ENCODE results near the gene TBC1D1. TPM values are rescaled to one million over a fixed set of nuclear protein-coding genes. Genes with fewer than 3 reads are reported as not detected.
A peak's percentile ranks its signal among the peaks of the same experiment; 100 is the strongest.

The TBC1D1 gene
- 42.6 and 54.0 TPM in 2 replicates for total RNA-seq (2021)
- percentile 59 among the genes with signal in this experiment for Bru-seq, nascent RNA
- BruChase-seq, experiment 1, labeled RNA remaining after a 2-hour chase: percentile 49 among the genes with signal in this experiment
- BruChase-seq, experiment 2, labeled RNA remaining after a 6-hour chase: percentile 48 among the genes with signal in this experiment
- long read RNA-seq, partial matches to known transcripts: 31 of 58 reads
- long read RNA-seq, other reads (novel, unspliced or antisense): 27 of 58 reads

- Histone ChIP-seq H3K4me3 (ENCODE audit: low read depth, low read length, poor library complexity, severe bottlenecking) (peak within 1 kb of the TSS; percentile 59), H3K27me3 (replicated peaks; ENCODE audit: insufficient read depth, low read depth, low read length, poor library complexity) (peaks cover 62% of the 10 kb centered on the region), H3K36me3 (ENCODE audit: insufficient read depth, low read length, poor library complexity, severe bottlenecking) (no peaks in the 10 kb centered on the region), H3K4me1 (ENCODE audit: insufficient read depth, low read length, poor library complexity, severe bottlenecking) (no peaks in the 10 kb centered on the region), H3K27ac (ENCODE audit: low read depth, low read length, poor library complexity, severe bottlenecking) (no peak within 1 kb of the TSS), H3K9me3 (ENCODE audit: low read depth, low read length, poor library complexity, severe bottlenecking) (no peaks in the 10 kb centered on the region)
- DNase-seq (ENCODE audit: low spot score): peak; percentile 16
- TF ChIP-seq CTCF (conservative IDR thresholded peaks at IDR 0.05; ENCODE audit: low read depth, low read length) (no peak), EZH2 (IDR thresholded peaks at IDR 0.05; ENCODE audit: borderline replicate concordance, low read depth, low read length, poor library complexity, severe bottlenecking) (no peak)
- POLR2A ChIA-PET (ENCODE audit: low non-redundant PET): no interaction called here
- intact Hi-C loops (cut with micrococcal nuclease; ENCODE audit: unreplicated experiment): no loop called here
- no TSS peak for BruUV-seq (replicated peaks)
- CTCF ChIA-PET: no interaction called here
Measured at GRCh38 chr4:37890801-37891259, at the start of gene TBC1D1. Gene TBC1D1, plus strand, starts transcription at chr4:37891084. Its CDS starts 11,012 bp downstream, at chr4:37902096.

- no TSS peak for BruUV-seq (replicated peaks)
- no peak for DNase-seq (ENCODE audit: low spot score)
- intact Hi-C loops (cut with micrococcal nuclease; ENCODE audit: unreplicated experiment): no loop called here
- ChIA-PET CTCF (no interaction called here), POLR2A (ENCODE audit: low non-redundant PET) (no interaction called here)
- TF ChIP-seq CTCF (conservative IDR thresholded peaks at IDR 0.05; ENCODE audit: low read depth, low read length): no peak
- TF ChIP-seq EZH2 (IDR thresholded peaks at IDR 0.05; ENCODE audit: borderline replicate concordance, low read depth, low read length, poor library complexity, severe bottlenecking): no peak
- peaks cover 36% of the 10 kb centered on the region for H3K36me3 ChIP-seq (ENCODE audit: insufficient read depth, low read length, poor library complexity, severe bottlenecking)
- H3K27ac ChIP-seq (ENCODE audit: low read depth, low read length, poor library complexity, severe bottlenecking): no peak overlapping the region
- no peaks in the 10 kb centered on the region for H3K27me3 ChIP-seq (replicated peaks; ENCODE audit: insufficient read depth, low read depth, low read length, poor library complexity)
- H3K9me3 ChIP-seq (ENCODE audit: low read depth, low read length, poor library complexity, severe bottlenecking): no peaks in the 10 kb centered on the region
- no peaks in the 10 kb centered on the region for H3K4me1 ChIP-seq (ENCODE audit: insufficient read depth, low read length, poor library complexity, severe bottlenecking)
- no peak overlapping the region for H3K4me3 ChIP-seq (ENCODE audit: low read depth, low read length, poor library complexity, severe bottlenecking)
Measured at GRCh38 chr4:37844204-37844603, 46.7 kb upstream of the TBC1D1 start.

GRCh38 chr4:37845201-37845600 is 45.7 kb upstream of the TBC1D1 start:
- POLR2A ChIA-PET (ENCODE audit: low non-redundant PET): interaction anchor here (0.7 kb wide), 1 partner anchor 31 kb away, joined by 16 read pairs; no protein-coding TSS in a partner anchor
- CTCF ChIA-PET: no interaction called here
- no peaks in the 10 kb centered on the region for H3K4me1 ChIP-seq (ENCODE audit: insufficient read depth, low read length, poor library complexity, severe bottlenecking)
- no peaks in the 10 kb centered on the region for H3K27me3 ChIP-seq (replicated peaks; ENCODE audit: insufficient read depth, low read depth, low read length, poor library complexity)
- no TSS peak for BruUV-seq (replicated peaks)
- H3K27ac ChIP-seq (ENCODE audit: low read depth, low read length, poor library complexity, severe bottlenecking): no peak overlapping the region
- H3K4me3 ChIP-seq (ENCODE audit: low read depth, low read length, poor library complexity, severe bottlenecking): no peak overlapping the region
- no peak for TF ChIP-seq CTCF (conservative IDR thresholded peaks at IDR 0.05; ENCODE audit: low read depth, low read length)
- TF ChIP-seq EZH2 (IDR thresholded peaks at IDR 0.05; ENCODE audit: borderline replicate concordance, low read depth, low read length, poor library complexity, severe bottlenecking): no peak
- peaks cover 36% of the 10 kb centered on the region for H3K36me3 ChIP-seq (ENCODE audit: insufficient read depth, low read length, poor library complexity, severe bottlenecking)
- no peaks in the 10 kb centered on the region for H3K9me3 ChIP-seq (ENCODE audit: low read depth, low read length, poor library complexity, severe bottlenecking)
- DNase-seq (ENCODE audit: low spot score): no peak
- intact Hi-C loops (cut with micrococcal nuclease; ENCODE audit: unreplicated experiment): no loop called here
